Immature natural killer cell (primary cell): ENCODE measurements around the gene EMC8. TPM values are rescaled to one million over a fixed set of nuclear protein-coding genes. Genes with fewer than 3 reads are reported as not detected.
"Not testable (repeated sequence)": the region's sequence is repeated elsewhere in the genome, so short reads cannot be mapped to it uniquely, and the experiment has no call there.

Source experiments
- DNase-seq, 3 donors: peaks; one replicate each; pipeline ENCODE4 v3.0.0; 2022; ENCODE audit warnings: mixed read lengths in 1 of 3
- H3K27ac Mint-ChIP-seq, 6 donors: one replicate each; pipeline ENCODE4 v1.8.0; 2020; ENCODE audit warnings: mixed read lengths in 6 of 6, mild to moderate bottlenecking in 5 of 6, inconsistent platforms in 4 of 6, moderate library complexity in 3 of 6
- H3K27me3 Mint-ChIP-seq, 3 donors: one replicate each; pipeline ENCODE4 v1.8.0; 2020 to 2021; ENCODE audit warnings: low read depth in 3 of 3, mild to moderate bottlenecking in 3 of 3, mixed read lengths in 3 of 3, moderate library complexity in 3 of 3, inconsistent platforms in 1 of 3
- H3K36me3 Mint-ChIP-seq, 3 donors: one replicate each; pipeline ENCODE4 v1.8.0; 2020; ENCODE audit warnings: mixed read lengths in 3 of 3, inconsistent platforms in 2 of 3, mild to moderate bottlenecking in 2 of 3
- H3K4me1 Mint-ChIP-seq, 2 donors: one replicate each; pipeline ENCODE4 v1.8.0; 2020; ENCODE audit warnings: inconsistent platforms in 2 of 2, mild to moderate bottlenecking in 2 of 2, mixed read lengths in 2 of 2, moderate library complexity in 1 of 2
- H3K4me3 Mint-ChIP-seq, 5 donors: one replicate each; pipeline ENCODE4 v1.8.0; 2020; ENCODE audit warnings: mild to moderate bottlenecking in 5 of 5, mixed read lengths in 5 of 5, inconsistent platforms in 3 of 5, moderate library complexity in 3 of 5
- H3K9me3 Mint-ChIP-seq, 6 donors: one replicate each; pipeline ENCODE4 v1.8.0; 2020; ENCODE audit warnings: mild to moderate bottlenecking in 6 of 6, mixed read lengths in 6 of 6, inconsistent platforms in 4 of 6, moderate library complexity in 3 of 6
- polyA plus RNA-seq, 3 donors: library from polyadenylated mRNA; unstranded; fragments of 300-500 nt; fragmentation: Illumina TruSeq; gene quantifications; one replicate each; pipeline ENCODE4 v1.2.3, GENCODE V29; 2021

The EMC8 gene
- polyA plus RNA-seq, 3 donors from 2014 or later = 25.4 to 34.6 (median 26.1) TPM

DNA sequence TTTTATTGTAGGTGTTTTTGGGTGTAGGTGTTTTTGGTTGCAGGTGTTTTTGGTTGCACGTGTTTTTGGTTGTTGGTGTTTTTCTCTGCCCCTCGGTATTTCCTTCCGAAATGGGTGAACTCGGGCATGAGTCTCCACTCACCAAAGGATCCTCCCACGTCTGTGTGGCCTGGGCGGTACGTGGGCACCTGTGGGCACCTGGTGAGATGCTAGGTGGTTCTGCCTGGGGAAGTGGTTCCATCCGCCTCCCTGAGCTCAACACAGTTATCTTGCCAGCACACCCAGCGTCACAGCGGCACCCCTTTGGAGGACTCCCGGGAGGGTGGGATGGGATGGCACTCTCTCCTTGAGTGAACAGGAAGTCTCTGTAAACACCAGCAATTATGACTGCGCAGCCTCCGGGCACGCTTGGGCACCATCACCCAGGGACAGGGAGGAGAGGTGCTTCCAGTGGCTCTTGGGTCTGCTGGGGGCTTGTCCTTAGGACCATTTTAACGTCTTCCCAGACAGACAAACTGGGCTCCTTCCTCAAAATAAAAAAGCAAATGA, 29.9 kb upstream of the EMC8 start:
- H3K27me3 Mint-ChIP-seq = peaks cover 4 to 18% (median 11%) of the 10 kb centered on the region in 3 donors
- peak overlapping the region; percentile 12 to 85 (median 54) for H3K27ac Mint-ChIP-seq
- peaks cover 0 to 1% (median 0%) of the 10 kb centered on the region in 6 donors for H3K9me3 Mint-ChIP-seq
- peaks cover 13 to 27% of the 10 kb centered on the region in 2 donors for H3K4me1 Mint-ChIP-seq
- H3K4me3 Mint-ChIP-seq = peak overlapping the region; percentile 13 to 62 (median 46)
- H3K36me3 Mint-ChIP-seq = peaks cover 0 to 5% (median 4%) of the 10 kb centered on the region in 3 donors
- peak; percentile 27 to 41 (median 32) for DNase-seq

DNA sequence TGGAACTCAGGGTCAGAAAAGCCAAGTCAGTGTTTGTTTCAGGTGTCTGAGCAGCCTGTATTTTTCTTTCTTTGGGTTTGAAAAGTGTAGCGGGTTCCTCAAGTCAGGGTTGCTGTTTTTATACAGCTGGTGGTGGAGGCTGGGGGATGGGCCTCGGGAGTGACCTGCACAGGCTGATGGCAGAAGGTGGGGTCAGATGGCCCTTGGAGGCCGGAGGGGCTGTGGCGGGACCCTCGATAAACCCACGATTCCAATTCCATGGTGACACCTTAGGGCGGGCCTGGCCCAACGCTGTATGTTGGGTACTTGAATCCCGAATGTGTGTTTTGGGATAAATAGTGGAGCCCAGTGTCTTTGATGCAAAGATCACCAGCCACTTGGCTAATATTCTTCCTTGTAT, 28.8 kb upstream of the EMC8 start:
- Mint-ChIP-seq H3K36me3 (peaks cover 0 to 5% (median 4%) of the 10 kb centered on the region in 3 donors), H3K9me3 (peaks cover 0 to 1% (median 0%) of the 10 kb centered on the region in 6 donors), H3K27ac (no peak overlapping the region), H3K4me3 (no peak overlapping the region), H3K27me3 (peaks cover 4 to 18% (median 10%) of the 10 kb centered on the region in 3 donors), H3K4me1 (peaks cover 13 to 27% of the 10 kb centered on the region in 2 donors)
- no peak for DNase-seq

DNA sequence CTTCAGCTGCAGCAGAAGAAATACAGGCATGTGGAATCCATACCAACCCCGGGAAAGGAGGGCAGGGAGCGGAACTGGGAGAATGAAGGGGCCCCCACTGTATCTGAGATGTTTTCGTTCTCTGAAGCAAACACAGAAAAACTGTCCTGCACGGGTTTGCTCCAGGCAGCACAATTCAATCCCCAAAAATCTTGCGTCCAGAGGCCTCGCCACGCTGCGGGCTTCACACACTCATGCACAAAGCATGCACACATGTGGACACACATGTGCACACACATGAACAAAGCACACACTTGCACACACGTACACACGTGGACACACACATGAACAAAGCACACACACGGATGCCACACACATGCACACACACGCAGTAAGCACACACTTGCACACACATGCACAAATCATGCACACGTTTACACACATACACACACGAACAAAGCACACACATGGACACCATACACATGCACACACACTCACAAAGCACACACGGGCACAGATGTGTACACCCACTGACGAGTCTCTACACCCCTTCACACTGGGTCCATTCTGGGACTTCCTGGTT, 27.4 kb upstream of the EMC8 start:
- H3K9me3 Mint-ChIP-seq = peaks cover 0 to 1% (median 0%) of the 10 kb centered on the region in 6 donors

DNA sequence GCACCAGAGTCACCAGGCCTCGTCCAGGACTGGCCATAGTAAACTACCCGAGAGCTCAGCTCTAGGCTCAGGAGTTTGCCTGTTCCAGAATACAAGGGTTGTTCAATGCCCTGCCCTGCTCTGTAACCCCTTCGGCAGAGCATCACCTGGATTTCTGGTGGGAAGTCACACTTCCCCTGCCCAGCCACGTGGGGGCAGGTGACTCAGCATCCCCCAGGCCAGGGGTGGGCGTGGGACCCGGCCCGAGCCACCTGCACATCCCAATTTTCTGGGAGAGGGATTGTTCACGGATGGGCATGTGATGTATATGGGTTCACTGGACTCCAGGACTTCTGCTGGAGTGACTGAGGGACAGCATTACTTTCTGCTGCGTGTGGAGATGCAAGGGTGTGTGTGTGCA, 26.0 kb upstream of the EMC8 start:
- no peak for DNase-seq
- Mint-ChIP-seq H3K4me3 (no peak overlapping the region), H3K4me1 (peaks cover 17 to 22% of the 10 kb centered on the region in 2 donors), H3K27ac (no peak overlapping the region), H3K36me3 (no peaks in the 10 kb centered on the region), H3K9me3 (peaks cover 0 to 1% (median 0%) of the 10 kb centered on the region in 6 donors), H3K27me3 (peaks cover 4 to 11% (median 6%) of the 10 kb centered on the region in 3 donors)

More for the DNA sequence above, 27.4 kb upstream of the EMC8 start:
- Mint-ChIP-seq H3K27me3 (peaks cover 4 to 17% (median 8%) of the 10 kb centered on the region in 3 donors), H3K4me1 (peaks cover 14 to 30% of the 10 kb centered on the region in 2 donors), H3K4me3 (no peak overlapping the region), H3K27ac (peak overlapping the region in 2 of 6 donors; percentile 17 to 52), H3K36me3 (peaks cover 0 to 5% (median 0%) of the 10 kb centered on the region in 3 donors)
- no peak for DNase-seq

DNA sequence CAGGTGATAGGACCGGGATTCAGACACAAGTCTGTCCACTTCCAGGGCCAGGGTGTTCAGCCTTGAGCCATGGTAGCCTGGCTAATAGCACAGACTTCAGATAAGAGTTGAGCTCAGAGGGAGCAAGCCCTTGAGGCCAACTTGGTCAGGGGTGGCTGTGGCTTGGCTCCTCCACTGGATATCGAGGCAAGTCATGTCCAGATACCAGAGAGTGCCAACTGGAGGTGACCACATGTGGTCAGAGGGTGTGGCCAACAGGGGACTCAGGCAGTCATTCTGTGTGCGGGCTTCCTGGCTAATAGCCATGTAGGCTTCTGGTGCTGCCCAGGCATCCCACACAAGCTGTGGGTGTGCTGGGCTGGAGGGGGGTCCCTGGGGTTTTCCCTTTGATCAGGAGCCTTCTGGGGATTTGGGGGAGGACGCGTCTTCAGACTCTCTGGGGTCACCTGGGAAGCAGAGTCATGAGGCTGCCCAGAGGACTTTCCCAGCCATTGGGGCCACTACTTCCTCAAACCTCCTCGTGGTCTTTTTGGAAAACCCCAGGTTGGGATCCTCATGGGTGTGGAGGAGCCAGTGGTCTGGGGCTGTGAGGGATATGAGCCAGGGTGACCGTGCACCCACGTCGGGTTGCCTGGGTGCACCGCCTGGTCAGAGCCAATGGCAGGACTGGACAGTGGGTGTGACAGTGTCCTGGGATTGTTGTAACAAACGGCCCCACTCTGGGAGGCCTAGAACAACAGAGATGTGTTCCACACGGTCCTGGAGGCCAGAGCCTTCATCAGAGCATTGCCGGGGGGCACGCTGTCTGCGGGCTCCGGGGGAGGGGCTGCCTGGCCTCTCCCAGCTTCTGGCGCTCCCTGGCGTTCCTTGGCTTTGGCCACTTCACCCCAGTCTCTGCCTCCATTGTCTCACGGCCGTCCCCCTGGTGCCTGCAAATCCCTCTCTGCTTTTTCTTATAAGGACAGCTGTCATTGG, 25.1 kb upstream of the EMC8 start:
- peak overlapping the region in 1 of 6 donors; percentile 56 for H3K27ac Mint-ChIP-seq
- peaks cover 13 to 18% of the 10 kb centered on the region in 2 donors for H3K4me1 Mint-ChIP-seq

DNA sequence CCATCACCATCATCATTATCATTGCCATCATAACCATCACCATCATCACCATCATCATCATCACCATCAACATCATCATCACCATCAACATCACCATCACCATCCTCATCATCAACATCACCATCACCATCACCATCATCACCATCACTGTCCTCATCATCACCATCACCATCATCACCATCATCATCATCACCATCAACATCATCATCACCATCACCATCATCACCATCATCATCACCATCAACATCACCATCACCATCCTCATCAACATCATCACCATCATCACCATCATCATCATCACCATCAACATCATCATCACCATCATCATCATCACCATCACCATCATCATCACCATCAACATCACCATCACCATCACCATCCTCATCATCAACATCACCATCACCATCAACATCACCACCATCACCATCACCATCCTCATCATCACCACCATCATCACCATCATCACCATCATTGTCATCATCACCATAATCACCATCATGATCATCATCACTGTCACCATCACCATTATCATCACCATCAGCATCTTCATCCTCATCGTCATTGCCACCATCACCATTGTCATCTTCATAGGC, 24.1 kb upstream of the EMC8 start:
- H3K9me3 Mint-ChIP-seq = peaks cover 0 to 1% (median 0%) of the 10 kb centered on the region in 6 donors
- DNase-seq = no peak
- H3K27me3 Mint-ChIP-seq = peaks cover 1 to 7% (median 6%) of the 10 kb centered on the region in 3 donors
- H3K27ac Mint-ChIP-seq = no peak overlapping the region
- no peaks in the 10 kb centered on the region for H3K36me3 Mint-ChIP-seq
- peaks cover 8% of the 10 kb centered on the region in 2 donors for H3K4me1 Mint-ChIP-seq
- no peak overlapping the region for H3K4me3 Mint-ChIP-seq

More for the DNA sequence above, 25.1 kb upstream of the EMC8 start:
- Mint-ChIP-seq H3K4me3 (no peak overlapping the region), H3K27me3 (peaks cover 6 to 11% (median 8%) of the 10 kb centered on the region in 3 donors), H3K36me3 (no peaks in the 10 kb centered on the region), H3K9me3 (peaks cover 0 to 1% (median 0%) of the 10 kb centered on the region in 6 donors)
- no peak for DNase-seq

DNA sequence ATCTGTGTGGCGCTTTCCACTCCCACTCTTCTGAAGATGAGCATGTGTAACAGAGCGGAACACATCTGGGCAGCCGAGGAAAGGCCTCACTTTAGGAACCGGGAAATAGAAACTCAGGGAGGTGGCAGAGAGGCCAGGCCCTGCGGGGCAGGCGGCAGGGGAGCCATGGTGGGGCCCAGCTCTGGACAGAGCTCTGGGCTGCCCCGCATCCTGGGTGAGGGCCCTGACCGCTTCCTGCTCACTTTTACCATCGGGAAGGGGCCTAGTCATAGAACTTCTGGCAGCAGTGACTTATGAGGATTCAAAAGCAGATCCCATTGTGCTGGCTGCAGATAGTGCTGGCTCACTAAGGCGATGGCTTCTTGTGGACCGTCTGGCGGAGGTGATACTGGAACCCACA, 22.8 kb upstream of the EMC8 start:
- Mint-ChIP-seq H3K4me3 (no peak overlapping the region), H3K27ac (no peak overlapping the region), H3K36me3 (no peaks in the 10 kb centered on the region), H3K4me1 (peaks cover 8% of the 10 kb centered on the region in 2 donors), H3K9me3 (peaks cover 0 to 1% (median 0%) of the 10 kb centered on the region in 6 donors), H3K27me3 (peaks cover 3 to 7% (median 7%) of the 10 kb centered on the region in 3 donors)
- no peak for DNase-seq

DNA sequence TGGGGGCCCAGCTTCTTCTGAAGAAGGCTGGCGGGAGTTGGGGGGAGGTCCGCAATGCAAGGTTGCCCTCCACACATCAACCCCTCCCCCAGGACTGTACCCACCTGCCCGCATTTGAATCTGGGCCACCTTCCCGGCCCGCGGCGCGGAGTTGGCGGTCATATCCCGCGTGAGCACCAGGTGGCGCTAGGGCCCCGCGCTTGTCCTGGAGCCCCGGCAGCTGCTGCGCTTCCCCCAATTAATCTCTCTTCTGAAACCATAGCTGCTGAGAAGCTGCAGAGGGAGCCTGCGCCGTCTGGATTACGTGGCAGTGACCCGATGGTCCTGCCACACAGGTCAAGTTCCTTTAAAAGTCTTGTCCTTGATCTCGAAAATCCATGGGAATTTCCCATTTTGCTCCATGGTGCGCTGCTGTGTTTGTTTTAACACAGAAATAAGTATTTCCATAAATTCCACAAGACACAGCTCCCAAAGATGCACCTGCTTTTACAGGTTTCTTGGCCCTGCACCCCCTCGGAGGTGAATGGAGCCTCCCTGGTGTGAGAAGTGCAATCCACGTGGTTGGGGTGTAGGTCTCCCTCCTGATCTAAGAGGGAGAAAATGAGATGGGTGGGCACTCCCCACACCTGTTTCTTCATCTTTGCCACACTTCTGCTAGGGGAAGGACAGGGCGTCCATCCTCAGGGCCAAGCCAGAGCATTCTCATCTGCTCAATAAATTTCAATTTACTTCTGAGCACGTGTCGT, 22.2 kb upstream of the EMC8 start:
- Mint-ChIP-seq H3K4me1 (peaks cover 8% of the 10 kb centered on the region in 2 donors), H3K27me3 (peaks cover 4 to 7% (median 7%) of the 10 kb centered on the region in 3 donors), H3K27ac (no peak overlapping the region), H3K4me3 (no peak overlapping the region), H3K36me3 (no peaks in the 10 kb centered on the region), H3K9me3 (peaks cover 0 to 1% (median 0%) of the 10 kb centered on the region in 6 donors)
- peak; percentile 76 to 78 (median 77) for DNase-seq

DNA sequence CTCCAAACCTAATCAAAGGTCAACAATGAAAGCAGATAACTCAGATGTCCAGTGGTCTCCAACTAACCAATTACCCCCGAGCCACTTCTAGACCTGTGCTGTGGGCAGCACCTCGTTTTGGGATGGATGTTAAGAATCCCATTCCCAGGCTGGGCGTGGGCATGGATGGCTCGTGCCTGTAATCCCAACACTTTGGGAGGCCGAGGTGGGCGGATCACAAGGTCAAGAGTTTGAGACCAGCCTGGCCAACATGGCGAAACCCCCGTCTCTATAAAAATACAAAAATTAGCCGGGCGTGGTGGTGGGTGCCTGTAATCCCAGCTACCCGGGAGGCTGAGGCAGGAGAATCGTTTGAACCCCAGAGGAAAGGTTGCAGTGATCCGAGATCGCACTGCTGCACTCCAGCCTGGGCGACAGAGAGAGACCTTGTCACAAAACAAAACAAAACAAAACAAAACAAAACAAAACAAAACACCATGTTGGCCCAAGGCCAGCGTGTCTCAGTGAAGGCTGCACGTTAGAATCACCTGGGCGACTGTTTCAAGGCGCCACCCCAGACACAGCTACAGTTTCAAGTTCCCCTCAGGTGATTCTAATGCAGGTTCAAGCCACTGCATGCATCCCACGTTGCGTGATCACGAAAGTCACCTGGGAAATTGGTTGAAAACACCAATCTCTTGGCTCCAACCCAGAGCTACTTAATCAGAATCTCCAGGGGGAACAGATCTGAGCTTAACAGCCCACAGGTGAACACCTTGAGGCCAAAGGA, 21.4 kb upstream of the EMC8 start:
- Mint-ChIP-seq H3K27ac (no peak overlapping the region), H3K4me3 (no peak overlapping the region), H3K27me3 (peaks cover 3 to 11% (median 5%) of the 10 kb centered on the region in 3 donors), H3K4me1 (peaks cover 8% of the 10 kb centered on the region in 2 donors), H3K36me3 (no peaks in the 10 kb centered on the region), H3K9me3 (no peaks in the 10 kb centered on the region)
- DNase-seq = no peak

DNA sequence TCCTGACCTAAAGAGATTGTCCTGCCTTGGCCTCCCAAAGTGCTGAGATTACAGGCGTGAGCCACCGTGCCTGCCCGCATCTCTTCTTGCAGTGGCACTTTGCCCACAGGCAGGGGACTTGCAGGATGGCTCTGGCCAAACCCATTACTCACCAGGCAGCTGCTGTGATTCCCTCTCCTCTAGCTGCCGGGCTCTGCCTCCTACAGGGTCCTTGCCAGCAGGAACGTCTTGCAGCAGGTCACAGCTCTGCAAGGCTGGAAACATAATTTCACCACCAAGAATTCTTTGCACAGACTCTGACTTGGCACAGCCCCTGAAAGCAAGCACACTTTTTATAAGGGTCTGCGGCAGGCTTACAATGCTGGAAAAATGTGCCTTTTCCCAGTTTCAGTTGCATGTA, 20.4 kb upstream of the EMC8 start:
- H3K4me1 Mint-ChIP-seq = peaks cover 8% of the 10 kb centered on the region in 2 donors
- no peak overlapping the region for H3K27ac Mint-ChIP-seq
- H3K4me3 Mint-ChIP-seq = no peak overlapping the region
- no peaks in the 10 kb centered on the region for H3K9me3 Mint-ChIP-seq
- no peaks in the 10 kb centered on the region for H3K36me3 Mint-ChIP-seq
- peaks cover 3 to 11% (median 8%) of the 10 kb centered on the region in 3 donors for H3K27me3 Mint-ChIP-seq
- no peak for DNase-seq

DNA sequence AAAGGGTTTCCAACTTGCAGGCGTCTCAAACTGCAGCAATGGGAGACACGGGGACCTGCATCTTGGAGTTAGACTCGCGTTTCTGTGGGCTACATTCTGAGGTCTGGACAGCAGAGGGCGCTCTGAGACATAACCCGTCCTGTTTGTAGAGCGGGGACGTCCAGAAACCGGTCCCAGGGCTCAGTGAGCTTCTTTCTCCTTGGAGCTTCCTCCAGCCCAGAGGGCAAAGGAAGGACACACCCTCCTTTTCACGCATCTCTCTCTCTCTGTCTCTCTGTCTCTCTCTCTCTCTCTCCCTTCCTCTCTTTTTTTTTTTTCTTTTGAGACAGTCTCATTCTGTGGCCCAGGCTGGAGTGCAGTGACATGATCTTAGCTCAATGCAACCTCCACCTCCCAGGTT, 19.9 kb upstream of the EMC8 start:
- no peaks in the 10 kb centered on the region for H3K36me3 Mint-ChIP-seq

DNA sequence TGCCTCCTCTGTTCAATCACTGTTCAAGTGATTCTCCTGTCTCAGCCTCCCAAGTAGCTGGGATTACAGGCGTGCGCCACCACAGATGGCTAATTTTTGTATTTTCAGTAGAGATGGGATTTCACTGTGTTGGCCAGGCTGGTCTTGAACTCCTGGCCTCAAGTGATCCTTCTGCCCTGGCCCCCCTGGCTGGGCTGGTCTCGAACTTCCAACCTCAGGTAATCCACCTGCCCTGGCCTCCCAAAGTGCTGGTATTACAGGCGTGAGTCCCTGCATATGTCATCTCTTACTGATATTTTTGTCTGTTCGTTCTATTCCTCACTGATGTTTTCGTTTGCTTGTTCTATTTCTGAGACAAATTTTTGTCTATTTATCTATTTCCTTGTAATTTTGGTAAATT, 17.9 kb upstream of the EMC8 start:
- not testable (repeated sequence) for H3K4me3 Mint-ChIP-seq, H3K9me3 Mint-ChIP-seq, H3K4me1 Mint-ChIP-seq, H3K27ac Mint-ChIP-seq, H3K36me3 Mint-ChIP-seq, DNase-seq
- H3K27me3 Mint-ChIP-seq = peaks cover 3 to 11% (median 7%) of the 10 kb centered on the region in 3 donors

More for the DNA sequence above, 19.9 kb upstream of the EMC8 start:
- Mint-ChIP-seq H3K4me1 (peaks cover 8% of the 10 kb centered on the region in 2 donors), H3K27ac (no peak overlapping the region), H3K9me3 (no peaks in the 10 kb centered on the region), H3K27me3 (peaks cover 3 to 11% (median 8%) of the 10 kb centered on the region in 3 donors), H3K4me3 (peak overlapping the region in 1 of 5 donors; percentile 58)
- DNase-seq = peak; percentile 72 to 77 (median 77)
